Measurements from ENCODE around the gene TCF7.
"Not testable (repeated sequence)": the region's sequence is repeated elsewhere in the genome, so short reads cannot be mapped to it uniquely, and the experiment has no call there.

TCF7 gene

GRCh38 chr5:134145779-134146581 lies 31.5 kb downstream of the TCF7 start:
- DNase-seq: peak; percentile 38

- DNase-seq: no peak
These were observed 32.4 kb downstream of the TCF7 start for GRCh38 chr5:134146651-134147518.

GRCh38 chr5:134148316-134148715 lies 33.8 kb downstream of the TCF7 start:
- DNase-seq: no peak

GRCh38 chr5:134148986-134149539 lies 34.6 kb downstream of the TCF7 start:
- no peak for DNase-seq

GRCh38 chr5:134149571-134150303 lies 35.3 kb downstream of the TCF7 start:
- no peak for DNase-seq

GRCh38 chr5:134151723-134152122 lies 37.2 kb downstream of the TCF7 start:
- no peak for DNase-seq

- not testable (repeated sequence) for DNase-seq
These were observed 37.8 kb downstream of the TCF7 start for GRCh38 chr5:134152173-134152832.

GRCh38 chr5:134153241-134153640 lies 38.8 kb downstream of the TCF7 start:
- DNase-seq: no peak

- DNase-seq: no peak
These were observed 39.2 kb downstream of the TCF7 start for GRCh38 chr5:134153657-134154056.

- DNase-seq: no peak
These were observed 47.3 kb downstream of the TCF7 start for GRCh38 chr5:134161513-134162395.

GRCh38 chr5:134162592-134162991 lies 48.1 kb downstream of the TCF7 start:
- DNase-seq: no peak

GRCh38 chr5:134171972-134172371 lies 57.5 kb downstream of the TCF7 start:
- no peak for DNase-seq

GRCh38 chr5:134174841-134175839 lies 60.7 kb downstream of the TCF7 start:
- no peak for DNase-seq

GRCh38 chr5:134175921-134176510 lies 61.5 kb downstream of the TCF7 start:
- DNase-seq: peak; percentile 15

GRCh38 chr5:134176511-134177368 lies 62.3 kb downstream of the TCF7 start, which contains the start of gene SKP1:
TSS of gene SKP1 (minus strand) at chr5:134176950. CDS start at chr5:134174022, 2,928 bp downstream.
- DNase-seq: peak; percentile 70

- DNase-seq: peak; percentile 9
These were observed 63.1 kb downstream of the TCF7 start for GRCh38 chr5:134177369-134178095.

GRCh38 chr5:134178096-134178419 lies 63.6 kb downstream of the TCF7 start:
- DNase-seq: no peak

GRCh38 chr5:134183481-134183880 lies 69.0 kb downstream of the TCF7 start:
- no peak for DNase-seq

Measured in NCI-H345 (cell line).